Measurements from ENCODE around the gene APP.

The APP gene

DNA sequence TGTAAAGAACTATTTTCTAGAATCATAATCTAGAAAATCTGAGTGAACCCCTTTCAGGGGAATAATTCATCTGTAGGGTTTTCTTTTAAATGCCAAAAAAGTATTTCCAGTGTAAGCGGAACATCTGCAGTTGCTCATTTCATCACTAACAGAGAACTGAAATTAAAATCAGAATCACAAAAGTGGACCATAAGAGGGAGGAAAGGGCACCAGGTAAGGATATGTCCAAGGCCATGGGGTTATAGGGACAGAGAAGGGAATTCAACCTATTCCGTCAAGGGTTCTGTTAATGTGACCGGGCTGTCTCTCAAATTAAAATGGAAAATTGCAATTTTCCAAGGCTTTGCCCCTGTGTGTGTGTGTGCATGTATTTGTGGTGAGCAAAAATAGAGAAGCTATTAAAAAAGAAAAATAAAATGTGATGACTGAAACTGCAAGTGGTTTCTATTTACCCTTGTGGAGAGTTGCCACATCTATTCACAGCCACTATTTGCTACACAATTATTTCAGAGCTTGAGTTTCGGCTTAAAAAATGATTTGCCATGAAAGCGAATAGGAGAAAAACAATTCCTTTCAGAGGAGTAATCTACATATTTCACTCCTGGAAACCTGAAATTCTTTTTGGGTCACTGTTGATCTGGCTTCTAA is 53.1 kb downstream of the APP start:
- TF ChIP-seq TAF1 (IDR thresholded peaks at IDR 0.05; ENCODE audit: low read depth): no peak

- peak; percentile 53; the same call in 1 of the 2 replicates for TF ChIP-seq EP300 (IDR thresholded peaks at IDR 0.05; ENCODE audit: borderline replicate concordance)
- peak; percentile 21; the same call in 1 of the 2 replicates for TF ChIP-seq FOXM1 (IDR thresholded peaks at IDR 0.05; ENCODE audit: borderline replicate concordance, low read depth)
- TF ChIP-seq RAD21 (IDR thresholded peaks at IDR 0.05; ENCODE audit: low read depth): no peak
- TF ChIP-seq, protein P1, sequence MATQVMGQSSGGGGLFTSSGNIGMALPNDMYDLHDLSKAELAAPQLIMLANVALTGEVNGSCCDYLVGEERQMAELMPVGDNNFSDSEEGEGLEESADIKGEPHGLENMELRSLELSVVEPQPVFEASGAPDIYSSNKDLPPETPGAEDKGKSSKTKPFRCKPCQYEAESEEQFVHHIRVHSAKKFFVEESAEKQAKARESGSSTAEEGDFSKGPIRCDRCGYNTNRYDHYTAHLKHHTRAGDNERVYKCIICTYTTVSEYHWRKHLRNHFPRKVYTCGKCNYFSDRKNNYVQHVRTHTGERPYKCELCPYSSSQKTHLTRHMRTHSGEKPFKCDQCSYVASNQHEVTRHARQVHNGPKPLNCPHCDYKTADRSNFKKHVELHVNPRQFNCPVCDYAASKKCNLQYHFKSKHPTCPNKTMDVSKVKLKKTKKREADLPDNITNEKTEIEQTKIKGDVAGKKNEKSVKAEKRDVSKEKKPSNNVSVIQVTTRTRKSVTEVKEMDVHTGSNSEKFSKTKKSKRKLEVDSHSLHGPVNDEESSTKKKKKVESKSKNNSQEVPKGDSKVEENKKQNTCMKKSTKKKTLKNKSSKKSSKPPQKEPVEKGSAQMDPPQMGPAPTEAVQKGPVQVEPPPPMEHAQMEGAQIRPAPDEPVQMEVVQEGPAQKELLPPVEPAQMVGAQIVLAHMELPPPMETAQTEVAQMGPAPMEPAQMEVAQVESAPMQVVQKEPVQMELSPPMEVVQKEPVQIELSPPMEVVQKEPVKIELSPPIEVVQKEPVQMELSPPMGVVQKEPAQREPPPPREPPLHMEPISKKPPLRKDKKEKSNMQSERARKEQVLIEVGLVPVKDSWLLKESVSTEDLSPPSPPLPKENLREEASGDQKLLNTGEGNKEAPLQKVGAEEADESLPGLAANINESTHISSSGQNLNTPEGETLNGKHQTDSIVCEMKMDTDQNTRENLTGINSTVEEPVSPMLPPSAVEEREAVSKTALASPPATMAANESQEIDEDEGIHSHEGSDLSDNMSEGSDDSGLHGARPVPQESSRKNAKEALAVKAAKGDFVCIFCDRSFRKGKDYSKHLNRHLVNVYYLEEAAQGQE (IDR thresholded peaks at IDR 0.05; ENCODE audit: low read depth): no peak
- TF ChIP-seq CEBPB (IDR thresholded peaks at IDR 0.05): peak; percentile 54
- TF ChIP-seq CREB1 (IDR thresholded peaks at IDR 0.05; ENCODE audit: low read depth): no peak
- TF ChIP-seq, protein P2, sequence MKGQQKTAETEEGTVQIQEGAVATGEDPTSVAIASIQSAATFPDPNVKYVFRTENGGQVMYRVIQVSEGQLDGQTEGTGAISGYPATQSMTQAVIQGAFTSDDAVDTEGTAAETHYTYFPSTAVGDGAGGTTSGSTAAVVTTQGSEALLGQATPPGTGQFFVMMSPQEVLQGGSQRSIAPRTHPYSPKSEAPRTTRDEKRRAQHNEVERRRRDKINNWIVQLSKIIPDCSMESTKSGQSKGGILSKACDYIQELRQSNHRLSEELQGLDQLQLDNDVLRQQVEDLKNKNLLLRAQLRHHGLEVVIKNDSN (IDR thresholded peaks at IDR 0.05): no peak
- TF ChIP-seq TEAD4 (IDR thresholded peaks at IDR 0.05): peak; percentile 83
- peak; percentile 64; the same call in 1 of the 2 replicates for TF ChIP-seq TCF12 (IDR thresholded peaks at IDR 0.05; ENCODE audit: low read depth)
- TF ChIP-seq YY1 (IDR thresholded peaks at IDR 0.05; ENCODE audit: low read depth): no peak
- TF ChIP-seq EGR1 (IDR thresholded peaks at IDR 0.05): no peak
- no peak for TF ChIP-seq NFIC (IDR thresholded peaks at IDR 0.05)
These were observed 54.0 kb downstream of the APP start for GRCh38 chr21:26116456-26117011.

DNA sequence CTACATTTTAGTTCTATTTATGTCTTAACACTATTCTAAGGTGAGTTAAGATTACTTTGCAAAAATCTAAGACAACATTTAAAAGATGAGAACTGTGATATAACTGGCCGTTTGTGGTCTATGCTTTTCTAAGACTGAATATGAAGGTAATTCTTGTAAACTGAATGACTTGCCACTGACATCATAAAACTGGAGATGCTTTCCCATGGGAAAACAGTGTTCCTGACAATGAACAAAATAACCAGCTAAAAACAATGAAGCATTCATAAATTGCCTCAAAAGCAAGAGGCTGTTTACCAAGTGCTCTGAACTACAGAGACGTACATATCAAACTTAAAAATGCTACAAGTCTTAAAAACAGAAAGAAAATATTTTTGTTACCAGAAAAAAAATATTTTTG is 54.7 kb downstream of the APP start:
- TF ChIP-seq CEBPB (IDR thresholded peaks at IDR 0.05) (no peak), TEAD4 (IDR thresholded peaks at IDR 0.05) (no peak), MAX (IDR thresholded peaks at IDR 0.05) (no peak), EP300 (IDR thresholded peaks at IDR 0.05; ENCODE audit: borderline replicate concordance) (no peak), EGR1 (IDR thresholded peaks at IDR 0.05) (no peak), RAD21 (IDR thresholded peaks at IDR 0.05; ENCODE audit: low read depth) (no peak), ZBTB7A (IDR thresholded peaks at IDR 0.05; ENCODE audit: low read depth) (no peak), TAF1 (IDR thresholded peaks at IDR 0.05; ENCODE audit: low read depth) (no peak), CREB1 (IDR thresholded peaks at IDR 0.05; ENCODE audit: low read depth) (no peak), FOXM1 (IDR thresholded peaks at IDR 0.05; ENCODE audit: borderline replicate concordance, low read depth) (no peak), YY1 (IDR thresholded peaks at IDR 0.05; ENCODE audit: low read depth) (no peak), TCF12 (IDR thresholded peaks at IDR 0.05; ENCODE audit: low read depth) (no peak), NFIC (IDR thresholded peaks at IDR 0.05) (no peak)
- TF ChIP-seq, protein P1 (IDR thresholded peaks at IDR 0.05; ENCODE audit: low read depth): no peak
- TF ChIP-seq, protein P2 (IDR thresholded peaks at IDR 0.05): no peak

DNA sequence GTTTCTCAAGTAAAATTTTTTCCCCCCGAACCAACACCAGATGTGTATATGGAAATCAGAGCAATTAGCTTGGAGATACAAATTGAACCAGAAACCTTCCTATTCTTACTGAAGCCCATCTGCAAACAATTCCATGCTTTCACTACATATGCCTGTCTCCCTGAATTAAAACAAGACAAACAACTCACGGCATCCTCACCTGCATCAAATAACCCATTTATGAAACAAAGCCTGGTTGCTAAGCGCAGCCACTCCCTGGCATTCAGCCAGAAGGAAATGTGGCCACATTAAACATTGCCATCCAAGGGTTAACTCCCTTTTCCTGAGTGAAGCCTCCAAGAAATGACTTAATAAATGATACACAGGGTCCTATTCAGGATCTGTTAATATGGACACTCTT is 55.3 kb downstream of the APP start:
- TF ChIP-seq MAX (IDR thresholded peaks at IDR 0.05) (no peak), TEAD4 (IDR thresholded peaks at IDR 0.05) (no peak), NFIC (IDR thresholded peaks at IDR 0.05) (peak; percentile 69), CEBPB (IDR thresholded peaks at IDR 0.05) (no peak)

- TF ChIP-seq FOXM1 (IDR thresholded peaks at IDR 0.05; ENCODE audit: borderline replicate concordance, low read depth) (no peak), RAD21 (IDR thresholded peaks at IDR 0.05; ENCODE audit: low read depth) (no peak), EGR1 (IDR thresholded peaks at IDR 0.05) (no peak), TEAD4 (IDR thresholded peaks at IDR 0.05) (no peak), EP300 (IDR thresholded peaks at IDR 0.05; ENCODE audit: borderline replicate concordance) (no peak), NFIC (IDR thresholded peaks at IDR 0.05) (no peak), MAX (IDR thresholded peaks at IDR 0.05) (no peak), TAF1 (IDR thresholded peaks at IDR 0.05; ENCODE audit: low read depth) (no peak), CREB1 (IDR thresholded peaks at IDR 0.05; ENCODE audit: low read depth) (no peak)
- TF ChIP-seq, protein P2 (IDR thresholded peaks at IDR 0.05): no peak
- TF ChIP-seq, protein P1 (IDR thresholded peaks at IDR 0.05; ENCODE audit: low read depth): no peak
These were observed 57.6 kb downstream of the APP start for GRCh38 chr21:26112975-26113374.

All from Ishikawa (cell line).